ENCODE data around the gene LRRC8C. TPM values are rescaled to one million over a fixed set of nuclear protein-coding genes. Genes with fewer than 3 reads are reported as not detected.

Gene LRRC8C
- total RNA-seq, 1 donor from 2014 or later: 4.6 TPM

GRCh38 chr1:89686520-89686919 is 53.6 kb downstream of the LRRC8C start:
- DNase-seq (ENCODE audit: low read depth, low spot score): no peak
- peaks cover 11% of the 10 kb centered on the region for H3K36me3 Mint-ChIP-seq (ENCODE audit: low read depth)
- TF ChIP-seq, protein P1, sequence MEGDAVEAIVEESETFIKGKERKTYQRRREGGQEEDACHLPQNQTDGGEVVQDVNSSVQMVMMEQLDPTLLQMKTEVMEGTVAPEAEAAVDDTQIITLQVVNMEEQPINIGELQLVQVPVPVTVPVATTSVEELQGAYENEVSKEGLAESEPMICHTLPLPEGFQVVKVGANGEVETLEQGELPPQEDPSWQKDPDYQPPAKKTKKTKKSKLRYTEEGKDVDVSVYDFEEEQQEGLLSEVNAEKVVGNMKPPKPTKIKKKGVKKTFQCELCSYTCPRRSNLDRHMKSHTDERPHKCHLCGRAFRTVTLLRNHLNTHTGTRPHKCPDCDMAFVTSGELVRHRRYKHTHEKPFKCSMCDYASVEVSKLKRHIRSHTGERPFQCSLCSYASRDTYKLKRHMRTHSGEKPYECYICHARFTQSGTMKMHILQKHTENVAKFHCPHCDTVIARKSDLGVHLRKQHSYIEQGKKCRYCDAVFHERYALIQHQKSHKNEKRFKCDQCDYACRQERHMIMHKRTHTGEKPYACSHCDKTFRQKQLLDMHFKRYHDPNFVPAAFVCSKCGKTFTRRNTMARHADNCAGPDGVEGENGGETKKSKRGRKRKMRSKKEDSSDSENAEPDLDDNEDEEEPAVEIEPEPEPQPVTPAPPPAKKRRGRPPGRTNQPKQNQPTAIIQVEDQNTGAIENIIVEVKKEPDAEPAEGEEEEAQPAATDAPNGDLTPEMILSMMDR (conservative IDR thresholded peaks at IDR 0.05): no peak
- H3K27ac Mint-ChIP-seq (ENCODE audit: unreplicated experiment): no peak overlapping the region
- H3K4me3 Mint-ChIP-seq: no peak overlapping the region
- H3K27me3 Mint-ChIP-seq (ENCODE audit: low read depth): no peaks in the 10 kb centered on the region
- peaks cover 11% of the 10 kb centered on the region for H3K9me3 Mint-ChIP-seq
- H3K4me1 Mint-ChIP-seq: peaks cover 27% of the 10 kb centered on the region

DNA sequence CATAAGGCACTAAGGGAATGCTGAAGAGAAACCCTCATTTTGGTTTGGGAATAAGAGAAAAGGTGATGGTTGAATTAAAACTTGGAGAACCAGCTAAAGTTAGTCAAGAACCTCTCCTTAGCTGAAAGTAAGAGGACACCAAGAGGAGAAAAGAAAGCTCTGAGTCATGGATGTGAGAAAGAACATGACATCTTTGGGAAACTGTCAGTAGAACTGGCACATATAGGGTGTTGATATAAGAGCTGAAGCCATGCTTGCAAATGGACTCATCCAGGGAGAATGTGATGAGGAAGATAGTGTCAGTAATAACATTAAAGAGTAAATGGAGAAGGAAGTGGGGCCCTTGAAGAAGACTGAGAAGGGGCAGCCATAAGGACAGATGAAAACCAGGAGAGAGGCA is 54.3 kb downstream of the LRRC8C start:
- no peak overlapping the region for H3K27ac Mint-ChIP-seq (ENCODE audit: unreplicated experiment)
- H3K9me3 Mint-ChIP-seq: peaks cover 11% of the 10 kb centered on the region
- peaks cover 11% of the 10 kb centered on the region for H3K36me3 Mint-ChIP-seq (ENCODE audit: low read depth)
- H3K27me3 Mint-ChIP-seq (ENCODE audit: low read depth): no peaks in the 10 kb centered on the region
- no peak for DNase-seq (ENCODE audit: low read depth, low spot score)
- TF ChIP-seq, protein P1 (conservative IDR thresholded peaks at IDR 0.05): no peak
- H3K4me3 Mint-ChIP-seq: no peak overlapping the region
- H3K4me1 Mint-ChIP-seq: peaks cover 30% of the 10 kb centered on the region

- no peak for DNase-seq (ENCODE audit: low read depth, low spot score)
- H3K4me1 Mint-ChIP-seq: peaks cover 40% of the 10 kb centered on the region
- no peaks in the 10 kb centered on the region for H3K27me3 Mint-ChIP-seq (ENCODE audit: low read depth)
- no peak overlapping the region for H3K27ac Mint-ChIP-seq (ENCODE audit: unreplicated experiment)
- TF ChIP-seq, protein P1 (conservative IDR thresholded peaks at IDR 0.05): no peak
- H3K36me3 Mint-ChIP-seq (ENCODE audit: low read depth): peaks cover 11% of the 10 kb centered on the region
- H3K4me3 Mint-ChIP-seq: no peak overlapping the region
- peaks cover 11% of the 10 kb centered on the region for H3K9me3 Mint-ChIP-seq
These were observed 55.7 kb downstream of the LRRC8C start for GRCh38 chr1:89688607-89689006.

- DNase-seq (ENCODE audit: low read depth, low spot score): no peak
- Mint-ChIP-seq H3K27me3 (ENCODE audit: low read depth) (no peaks in the 10 kb centered on the region), H3K9me3 (peaks cover 11% of the 10 kb centered on the region), H3K4me1 (peaks cover 40% of the 10 kb centered on the region), H3K4me3 (no peak overlapping the region), H3K27ac (ENCODE audit: unreplicated experiment) (no peak overlapping the region), H3K36me3 (ENCODE audit: low read depth) (peaks cover 11% of the 10 kb centered on the region)
- TF ChIP-seq, protein P1 (conservative IDR thresholded peaks at IDR 0.05): no peak
These were observed 56.3 kb downstream of the LRRC8C start for GRCh38 chr1:89689234-89689633.

DNA sequence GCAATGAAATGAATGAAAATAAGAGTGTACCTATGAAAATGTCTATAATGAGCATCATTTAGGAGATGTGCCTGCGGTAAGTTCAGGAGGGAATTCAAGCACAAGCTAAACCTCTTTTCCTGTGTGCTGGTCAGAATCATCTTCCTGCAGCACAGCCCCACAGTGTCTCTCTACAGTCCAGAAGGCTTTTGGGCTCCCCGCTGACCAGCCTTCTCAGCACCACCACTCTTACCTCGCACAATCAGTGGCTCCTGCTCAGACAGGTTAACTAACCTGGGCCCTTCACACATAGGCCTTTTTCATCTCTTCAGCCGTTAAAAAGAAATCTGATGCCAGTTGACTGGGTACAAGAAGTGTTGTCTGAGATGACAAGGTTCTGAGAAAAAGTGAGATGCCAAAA is 57.7 kb downstream of the LRRC8C start:
- H3K9me3 Mint-ChIP-seq: peaks cover 7% of the 10 kb centered on the region
- peaks cover 34% of the 10 kb centered on the region for H3K4me1 Mint-ChIP-seq
- H3K4me3 Mint-ChIP-seq: no peak overlapping the region
- H3K36me3 Mint-ChIP-seq (ENCODE audit: low read depth): peaks cover 9% of the 10 kb centered on the region
- no peak overlapping the region for H3K27ac Mint-ChIP-seq (ENCODE audit: unreplicated experiment)
- no peaks in the 10 kb centered on the region for H3K27me3 Mint-ChIP-seq (ENCODE audit: low read depth)
- no peak for DNase-seq (ENCODE audit: low read depth, low spot score)
- TF ChIP-seq, protein P1 (conservative IDR thresholded peaks at IDR 0.05): no peak
